Measurements from ENCODE around the gene C3AR1.
A peak's percentile ranks its signal among the peaks of the same experiment; 100 is the strongest.
"Not testable (repeated sequence)": the region's sequence is repeated elsewhere in the genome, so short reads cannot be mapped to it uniquely, and the experiment has no call there.

C3AR1 gene

DNA sequence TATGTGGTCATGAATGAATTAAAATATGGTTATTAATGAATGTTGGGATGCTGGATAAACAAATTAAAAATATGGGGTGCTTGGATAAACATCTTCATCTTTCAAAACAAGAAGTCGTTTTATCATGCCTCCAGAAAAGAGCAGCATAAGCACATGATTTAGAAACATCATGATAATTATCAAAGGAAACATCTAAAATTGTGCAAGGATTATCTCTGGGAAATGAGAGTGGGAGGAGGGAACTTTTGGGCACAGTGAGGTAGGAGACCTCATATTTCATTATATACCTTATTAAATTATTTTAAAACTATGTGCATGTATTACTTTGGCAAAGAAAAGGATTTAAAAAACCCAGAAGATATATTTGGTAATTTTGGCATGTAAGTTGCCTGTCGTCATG is 8.9 kb downstream of the C3AR1 start:
- DNase-seq (ENCODE audit: low read depth): no peak

DNA sequence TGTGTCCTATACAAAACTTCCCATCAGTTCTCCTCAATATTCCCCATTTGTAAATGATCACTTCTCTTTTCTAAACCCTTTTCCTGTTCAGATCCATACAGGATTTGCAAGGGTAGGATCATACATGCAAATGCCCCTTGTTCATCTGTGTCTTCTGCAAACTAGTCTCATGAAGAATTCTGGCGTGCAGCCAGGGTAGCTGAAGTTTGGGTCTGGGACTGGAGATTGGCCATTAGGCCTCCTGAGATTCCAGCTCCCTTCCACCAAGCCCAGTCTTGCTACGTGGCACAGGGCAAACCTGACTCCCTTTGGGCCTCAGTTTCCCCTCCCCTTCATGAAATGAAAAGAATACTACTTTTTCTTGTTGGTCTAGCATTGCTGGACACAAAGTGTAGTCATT is 11.3 kb downstream of the C3AR1 start:
- DNase-seq (ENCODE audit: low read depth): no peak

DNA sequence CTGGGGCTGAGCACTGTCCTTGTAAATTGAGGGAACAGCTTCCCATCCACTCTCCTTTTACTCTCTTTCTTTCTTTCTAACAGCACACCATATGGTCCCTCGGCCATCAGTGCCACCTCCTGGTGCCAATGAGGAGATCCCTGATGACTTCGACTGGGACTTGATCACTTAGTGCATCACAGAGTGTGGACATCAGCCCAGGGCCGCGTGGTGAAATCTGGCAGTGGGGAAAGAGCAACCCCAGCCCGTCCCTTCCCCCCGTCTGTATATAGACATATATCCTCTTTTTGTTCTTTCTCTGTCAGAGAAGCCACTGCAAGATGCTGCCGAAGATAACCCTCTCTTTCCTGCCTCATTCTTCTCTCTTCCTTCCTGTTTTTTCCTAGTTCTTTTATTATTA is 13.5 kb downstream of the C3AR1 start:
- DNase-seq (ENCODE audit: low read depth): no peak

DNA sequence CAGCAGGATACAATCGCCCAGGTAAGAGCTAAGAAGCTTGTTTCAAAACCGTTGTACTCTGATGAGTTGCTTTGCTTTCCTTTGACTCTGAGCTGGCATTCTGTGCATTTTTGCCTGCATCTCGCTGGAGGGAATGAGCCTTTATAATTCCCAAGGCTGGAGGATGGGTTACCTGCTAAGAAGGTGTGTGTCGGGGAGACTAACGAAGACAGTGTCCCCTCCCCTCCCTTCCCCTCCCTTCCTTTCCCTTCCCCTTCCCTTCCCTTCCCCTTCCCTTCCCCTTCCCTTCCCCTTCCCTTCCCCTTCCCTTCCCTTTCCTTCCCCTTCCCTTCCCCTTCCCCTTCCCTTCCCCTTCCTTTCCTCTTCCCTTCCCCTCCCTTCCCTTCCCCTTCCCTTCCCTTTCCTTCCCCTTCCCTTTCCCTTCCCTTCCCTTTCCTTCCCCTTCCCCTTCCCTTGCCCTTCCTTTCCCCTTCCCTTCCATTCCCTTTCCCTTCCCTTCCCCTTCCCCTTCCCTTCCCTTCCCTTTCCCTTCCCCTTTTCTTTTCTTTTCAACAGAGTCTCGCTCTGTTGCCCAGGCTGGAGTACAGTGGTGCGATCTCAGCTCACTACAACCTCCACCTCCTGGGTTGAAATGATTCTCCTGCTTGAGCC is 15.4 kb downstream of the C3AR1 start:
- no peak for DNase-seq (ENCODE audit: low read depth)

DNA sequence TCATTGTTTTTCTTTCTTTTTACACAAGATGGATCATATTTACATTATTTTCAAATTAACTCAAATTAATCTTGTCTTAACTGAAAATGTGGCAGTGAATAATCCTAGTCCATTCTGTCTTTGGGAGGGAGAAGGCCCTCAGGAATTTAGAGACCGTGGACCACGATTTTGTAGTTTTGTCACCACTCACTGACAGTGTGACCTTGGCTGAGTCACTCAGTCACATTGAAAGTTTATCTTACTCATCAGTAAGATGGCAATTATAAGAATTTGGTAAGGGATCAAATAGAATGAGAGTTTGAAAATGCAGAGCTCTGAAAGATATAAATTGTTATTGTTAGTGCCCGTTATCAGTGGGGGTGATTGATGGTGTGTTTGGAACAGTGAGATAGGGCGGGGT is 17.3 kb downstream of the C3AR1 start:
- no peak for DNase-seq (ENCODE audit: low read depth)

DNA sequence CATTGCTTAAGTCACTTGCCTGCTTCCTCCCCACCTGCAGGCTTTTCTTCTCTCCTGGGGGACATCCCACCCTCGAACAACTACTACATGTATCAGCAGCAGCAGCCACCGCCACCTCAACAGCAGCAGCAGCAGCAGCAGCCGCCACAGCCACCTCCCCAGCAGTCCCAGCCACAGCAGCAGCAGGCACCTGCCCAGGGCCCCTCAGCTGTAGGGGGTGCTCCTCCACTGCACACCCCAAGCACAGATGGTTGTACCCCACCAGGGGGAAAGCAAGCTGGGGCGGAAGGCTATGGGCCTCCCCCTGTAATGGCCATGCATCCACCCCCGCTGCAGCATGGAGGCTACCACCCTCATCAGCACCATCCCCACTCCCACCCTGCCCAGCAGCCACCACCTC is 18.3 kb downstream of the C3AR1 start:
- DNase-seq (ENCODE audit: low read depth): no peak

DNA sequence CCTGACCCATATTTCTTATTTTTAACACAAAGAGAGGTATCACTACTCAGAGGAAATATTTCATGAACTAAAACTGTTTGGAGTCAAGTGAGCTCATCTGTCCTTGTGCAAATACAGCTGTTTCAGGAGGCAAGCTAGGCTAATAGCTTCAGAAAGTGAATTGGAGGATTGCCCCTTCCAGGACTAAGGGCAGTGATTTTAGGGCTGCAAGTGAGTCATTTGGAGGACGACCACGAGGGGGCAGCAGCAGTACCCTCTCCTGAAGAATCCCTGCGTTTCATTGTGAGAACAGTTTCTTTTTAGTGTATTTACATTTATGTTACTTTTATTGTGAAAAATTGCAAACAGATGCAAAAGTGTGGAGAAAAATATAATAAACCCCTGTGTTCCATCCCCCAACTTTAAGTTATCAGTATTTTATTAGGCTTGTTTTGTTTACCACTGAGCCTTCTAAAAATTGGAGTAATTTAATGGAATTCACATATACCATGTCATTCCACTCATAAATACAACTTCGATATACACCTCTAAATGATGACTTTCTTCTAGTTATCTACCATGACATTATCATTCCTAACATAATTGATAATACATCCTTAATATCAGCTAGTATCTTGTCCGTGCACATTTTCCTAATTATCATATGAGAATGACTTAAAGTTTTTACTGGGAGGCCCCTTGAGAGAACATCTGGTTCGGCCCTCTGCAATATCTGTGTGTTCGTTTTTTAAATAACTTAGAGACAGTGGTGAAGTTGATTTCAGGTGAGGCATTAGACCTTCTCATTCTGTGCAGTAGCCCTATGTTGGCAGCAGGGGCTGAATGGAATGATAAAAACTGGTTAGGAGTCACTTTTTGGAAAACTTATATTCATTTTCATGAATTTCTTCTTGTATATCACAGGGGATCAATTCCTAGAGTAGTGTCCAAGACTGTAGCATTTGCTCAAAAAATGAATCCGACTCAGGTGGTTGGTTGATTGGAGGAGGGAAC is 19.9 kb downstream of the C3AR1 start:
- peak; percentile 68 for DNase-seq (ENCODE audit: low read depth)

DNA sequence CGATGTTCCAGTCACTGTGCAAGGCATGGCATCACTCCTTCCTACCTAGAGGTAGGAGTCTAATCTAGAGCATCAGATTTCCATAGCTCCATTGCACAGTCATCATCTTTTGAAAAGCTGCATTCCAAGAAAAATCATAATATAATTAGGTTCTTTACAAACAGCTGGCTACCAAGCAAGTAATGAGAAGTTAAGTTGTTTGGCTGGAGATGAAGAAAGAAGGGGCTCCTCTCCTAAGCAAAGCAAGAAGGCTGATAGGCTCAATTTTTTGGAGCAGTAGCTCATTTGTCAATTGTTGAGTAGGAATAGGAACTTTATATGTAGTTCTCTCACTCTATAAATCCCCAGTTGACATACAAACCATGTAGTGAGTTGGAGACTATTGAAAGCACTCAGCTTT is 25.4 kb downstream of the C3AR1 start:
- DNase-seq (ENCODE audit: low read depth): no peak

DNA sequence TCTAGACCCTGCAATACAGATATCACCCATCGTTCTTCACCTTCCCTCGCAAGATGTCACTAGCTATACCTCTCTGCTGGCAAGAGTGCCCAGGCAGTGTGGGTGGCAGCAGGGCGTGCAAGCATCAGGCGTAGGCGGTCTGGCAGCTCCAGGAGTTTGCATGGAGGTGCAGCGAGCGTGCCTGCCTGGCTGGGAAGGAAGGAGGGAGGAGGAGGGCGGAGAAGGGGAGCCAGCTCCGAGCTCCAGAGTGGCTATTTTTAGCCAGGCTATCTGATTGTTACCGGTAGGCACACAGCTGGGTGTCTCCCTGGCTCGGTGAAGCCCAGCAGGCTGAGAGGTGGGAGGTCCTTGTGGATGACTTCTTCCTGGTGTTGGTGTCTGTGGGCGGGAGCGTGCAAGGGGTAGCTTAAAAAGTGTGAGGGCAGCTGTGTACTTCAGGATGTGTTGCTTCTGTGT is 27.5 kb downstream of the C3AR1 start:
- DNase-seq (ENCODE audit: low read depth): no peak

DNA sequence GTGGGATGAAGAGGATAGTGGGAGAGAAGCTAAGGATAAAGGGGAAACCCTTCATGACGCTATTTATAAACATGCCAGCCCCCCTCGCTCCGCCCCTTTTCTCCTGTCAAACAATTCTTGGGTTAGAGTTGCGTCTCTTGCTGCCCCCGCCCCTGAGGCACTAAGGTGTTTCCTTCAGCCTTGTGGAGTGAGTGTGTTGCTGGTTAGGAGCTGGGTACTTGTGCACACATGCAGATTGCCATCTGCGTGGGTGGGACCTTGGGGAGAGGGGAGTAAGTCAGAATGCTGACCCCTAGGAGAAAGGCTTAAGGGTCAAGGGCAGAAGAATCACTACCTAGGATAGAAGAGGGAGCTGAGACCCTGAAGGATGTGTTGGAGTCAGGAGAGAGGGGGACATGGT is 28.2 kb downstream of the C3AR1 start:
- DNase-seq (ENCODE audit: low read depth): no peak

DNA sequence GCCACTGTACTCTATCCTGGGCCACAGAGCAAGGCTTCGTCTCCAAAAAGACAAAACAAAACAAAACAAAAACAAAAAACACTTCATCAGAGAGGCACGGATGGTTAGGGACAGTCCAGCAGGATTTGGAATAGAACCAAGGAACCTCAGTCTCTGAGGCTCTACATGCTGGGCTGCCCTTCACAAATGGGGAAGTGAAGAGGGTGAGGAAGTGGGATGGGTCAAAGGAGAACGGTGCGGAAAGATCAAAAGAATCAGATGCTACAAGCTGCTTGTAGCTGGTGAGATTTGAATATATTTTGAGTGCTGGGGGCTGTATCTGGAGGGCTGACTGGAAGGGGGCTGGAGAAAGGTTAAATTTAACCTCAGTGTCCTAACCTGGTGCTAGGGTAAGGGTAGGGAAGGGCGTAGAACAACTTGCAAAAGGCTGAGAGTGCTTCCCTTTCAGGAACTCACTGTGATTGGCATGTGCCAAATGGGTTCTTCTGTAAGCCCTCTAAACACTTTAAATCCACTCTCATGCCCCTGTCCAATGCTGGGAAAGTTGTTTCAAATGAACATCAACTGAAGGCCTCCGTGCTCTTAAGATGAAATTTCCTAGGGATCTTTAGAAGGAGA is 29.0 kb downstream of the C3AR1 start:
- no peak for DNase-seq (ENCODE audit: low read depth)

DNA sequence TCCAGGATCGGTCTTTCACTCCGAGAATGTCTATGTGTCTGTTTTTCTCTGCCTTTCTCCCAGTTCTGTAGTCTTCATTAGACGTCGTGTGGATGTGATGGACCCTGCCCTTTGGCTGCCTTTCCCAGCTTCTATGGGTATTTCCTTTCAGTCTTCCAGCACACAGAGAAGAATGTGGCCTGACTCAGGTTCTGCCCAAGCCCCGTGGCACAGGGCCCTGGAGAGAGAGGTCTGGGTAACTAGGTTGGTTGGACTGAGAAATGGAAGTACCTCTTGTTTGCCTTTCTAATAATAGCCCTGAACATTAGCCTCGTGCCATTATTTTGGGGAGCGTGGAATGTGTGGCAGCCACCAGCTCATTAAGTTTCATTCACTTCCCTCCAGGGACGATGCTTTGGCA is 29.8 kb downstream of the C3AR1 start:
- DNase-seq (ENCODE audit: low read depth): no peak

DNA sequence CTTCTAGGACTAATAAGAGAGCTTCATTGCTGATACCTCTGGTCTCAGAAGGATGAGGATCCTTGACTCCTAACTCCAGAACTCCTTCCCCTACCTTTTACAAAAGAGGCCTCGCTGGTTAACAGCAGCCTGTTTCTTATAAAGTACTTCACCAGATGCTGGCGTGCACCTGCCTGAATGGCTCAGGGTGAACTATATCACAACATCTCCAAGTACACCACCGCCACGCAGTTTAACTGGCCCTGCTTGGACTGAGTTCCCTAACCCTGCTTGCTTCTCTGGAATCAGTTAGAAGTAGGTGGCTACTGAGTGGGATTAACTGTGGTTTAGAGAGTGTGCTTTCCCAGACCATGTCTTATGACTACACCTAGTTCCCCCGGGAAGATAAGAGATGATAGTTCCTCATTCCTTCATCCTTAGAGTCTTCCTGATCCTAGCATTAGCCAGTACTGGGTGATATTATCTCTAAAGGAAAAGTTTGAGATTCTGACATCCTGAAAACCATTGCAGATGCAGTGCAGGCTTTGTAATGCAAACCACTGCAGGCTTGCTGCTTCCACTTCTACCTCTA is 30.6 kb downstream of the C3AR1 start:
- DNase-seq (ENCODE audit: low read depth): no peak

DNA sequence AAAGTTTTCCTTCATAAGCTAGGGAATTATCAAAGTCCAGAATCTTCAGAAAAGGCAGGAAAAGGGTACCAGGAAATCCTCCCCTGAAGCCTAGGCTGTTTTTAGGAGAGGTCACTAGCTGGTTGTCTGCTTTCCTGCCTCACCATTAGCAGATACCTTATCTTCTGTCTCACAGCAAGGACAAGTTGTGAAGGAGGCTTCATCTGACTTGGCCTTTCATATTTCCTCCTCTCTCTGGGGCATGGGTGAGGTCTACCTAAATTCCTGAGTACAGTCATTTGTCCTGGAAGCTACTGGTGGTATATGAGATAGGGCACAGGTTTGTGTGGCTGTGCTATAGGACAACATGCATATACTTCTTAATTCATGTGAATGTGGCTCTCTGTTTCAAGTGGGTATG is 31.4 kb downstream of the C3AR1 start:
- no peak for DNase-seq (ENCODE audit: low read depth)

DNA sequence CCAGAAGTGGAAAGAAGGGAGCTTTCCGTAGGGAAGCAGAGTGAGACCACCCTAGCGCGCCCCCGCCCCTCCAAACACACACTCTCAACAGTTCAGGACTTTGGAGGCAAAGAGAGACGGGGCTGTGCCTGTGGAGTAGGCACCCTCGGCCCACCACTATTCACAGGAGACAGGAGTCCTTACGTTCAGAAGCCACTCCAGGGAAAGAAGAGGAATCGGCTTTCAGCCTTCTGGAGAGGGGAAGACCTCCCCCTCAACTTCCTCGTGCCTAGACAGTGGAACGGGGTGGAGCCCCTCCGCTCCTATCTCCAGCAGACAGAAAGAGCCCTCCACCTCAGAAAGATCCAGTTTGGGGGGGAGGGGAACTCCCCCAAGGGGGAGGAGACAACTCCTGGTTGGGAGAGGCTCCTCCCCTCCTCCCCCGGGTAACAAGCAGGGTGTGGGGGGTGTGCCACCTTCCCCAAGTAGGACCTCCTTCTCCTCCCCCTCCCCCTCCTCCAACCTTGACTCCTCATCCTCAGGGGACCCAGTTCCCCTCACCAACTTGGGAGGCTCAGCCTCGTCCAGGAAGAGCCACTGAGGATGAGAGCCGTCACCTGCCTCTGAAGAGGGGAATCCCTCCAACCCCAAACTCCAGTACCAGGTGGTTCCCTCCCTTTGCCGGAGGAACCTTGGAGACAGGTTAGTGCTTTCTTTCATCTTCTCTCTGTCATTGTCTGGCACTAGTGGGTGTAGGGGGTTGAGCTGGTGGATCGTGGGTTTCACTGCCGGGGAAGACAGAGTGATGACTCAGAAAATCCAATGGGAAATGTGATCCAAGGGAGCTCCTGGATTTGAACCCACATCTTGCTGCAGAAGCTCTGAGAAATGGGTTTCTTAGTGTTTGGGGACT is 32.8 kb downstream of the C3AR1 start:
- DNase-seq (ENCODE audit: low read depth): peak; percentile 37

DNA sequence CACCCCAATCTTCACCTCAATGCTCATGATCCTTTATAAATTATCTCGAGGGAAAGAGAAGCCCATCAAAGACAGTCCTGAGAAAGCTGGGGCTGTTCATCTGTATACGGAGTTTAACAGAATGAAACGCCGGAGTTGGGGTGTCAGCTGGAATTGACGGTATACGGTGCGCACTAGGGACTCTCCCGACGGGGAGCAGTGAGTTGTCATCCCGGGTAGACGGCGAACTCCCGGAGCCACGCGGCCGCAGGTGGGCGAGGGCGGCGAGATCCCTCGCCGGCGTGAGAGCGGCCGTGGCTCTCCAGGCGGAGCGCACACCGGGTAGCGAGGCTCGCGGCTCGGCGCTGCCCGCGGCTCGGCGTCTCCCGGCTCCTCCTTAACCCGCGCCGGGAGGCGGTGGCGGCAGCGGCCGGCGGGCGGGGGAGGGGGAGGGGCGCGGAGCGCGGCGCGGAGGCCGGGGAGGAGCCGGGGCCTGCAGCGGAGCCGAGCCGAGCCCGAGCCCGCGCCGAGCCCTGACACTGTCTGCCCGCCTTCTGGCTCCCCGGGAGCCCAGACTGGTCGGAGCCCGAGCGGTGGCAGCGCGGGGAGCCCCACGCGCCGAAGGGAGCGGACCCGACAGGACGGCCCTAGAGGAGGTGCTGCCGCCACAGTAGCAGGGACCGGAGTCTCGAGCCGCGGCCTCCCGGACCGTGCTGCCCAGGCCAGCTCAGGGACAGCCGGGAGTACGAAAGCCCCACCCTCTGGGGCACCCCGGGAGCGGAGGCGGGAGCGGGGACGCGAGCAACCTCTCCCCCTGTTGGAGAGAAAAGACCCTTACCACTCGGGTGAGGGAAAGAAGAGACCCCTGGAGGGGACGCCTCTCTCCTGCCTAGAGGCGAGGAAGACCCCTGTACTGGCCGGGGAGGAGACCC is 33.7 kb downstream of the C3AR1 start, which contains the start of gene FOXJ2:
Gene FOXJ2, plus strand, starts transcription at position 475 of the 911 bp plus-strand sequence. CDS start 7,117 bp downstream, outside the sequence.
- peak; percentile 66 for DNase-seq (ENCODE audit: low read depth)

DNA sequence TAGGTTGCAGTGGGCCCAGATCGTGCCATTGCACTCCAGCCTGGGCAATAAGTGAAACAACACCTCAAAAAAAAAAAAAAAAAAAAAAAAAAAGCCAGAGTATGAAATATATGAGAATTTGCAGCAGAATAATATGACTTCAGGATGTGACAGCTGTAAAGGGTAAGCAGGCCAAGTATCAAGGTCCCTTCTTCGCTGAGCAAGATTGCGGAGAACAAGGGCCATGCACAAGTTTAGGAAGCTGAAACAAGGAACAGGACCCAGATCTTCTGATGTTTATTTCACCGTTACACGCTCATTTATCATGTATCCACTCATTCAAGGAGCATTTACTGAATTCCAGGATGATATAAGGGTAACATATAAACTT is 34.3 kb downstream of the C3AR1 start:
- DNase-seq (ENCODE audit: low read depth): no peak

DNA sequence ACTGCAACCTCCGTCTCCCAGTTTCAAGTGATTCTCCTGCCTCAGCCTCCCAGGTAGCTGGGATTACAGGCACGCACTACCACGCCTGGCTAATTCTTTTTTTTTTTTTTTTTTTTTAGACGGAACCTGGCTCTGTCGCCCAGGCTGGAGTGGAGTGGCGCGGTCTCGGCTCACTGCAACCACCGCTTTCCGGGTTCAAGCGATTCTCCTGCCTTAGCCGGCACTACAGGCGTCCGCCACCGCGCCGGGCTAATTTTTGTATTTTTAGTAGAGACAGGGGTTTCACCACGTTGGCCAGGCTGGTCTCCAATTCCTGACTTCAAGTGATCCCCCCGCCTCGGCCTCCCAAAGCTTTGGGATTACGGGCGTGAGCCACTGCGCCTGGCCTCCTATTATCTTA is 35.1 kb downstream of the C3AR1 start:
- not testable (repeated sequence) for DNase-seq (ENCODE audit: low read depth)

DNA sequence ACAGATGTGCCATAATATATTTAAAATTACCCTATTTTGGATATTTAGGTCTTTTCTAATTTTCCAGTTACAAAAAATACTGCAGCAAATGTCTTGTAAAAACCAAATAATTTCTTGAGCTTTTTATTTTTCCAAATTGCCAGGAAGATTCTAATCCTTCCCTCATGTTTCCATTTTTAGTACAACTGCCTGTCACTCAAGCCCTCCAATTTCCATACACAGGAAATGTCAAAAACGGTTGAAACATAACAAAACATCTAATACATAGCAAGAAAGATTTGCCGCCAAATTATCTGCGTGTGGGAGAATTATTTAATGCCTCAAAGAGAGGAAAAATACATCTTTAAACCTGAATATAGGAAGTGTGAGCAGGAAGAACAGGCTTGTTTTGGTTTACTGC is 36.0 kb downstream of the C3AR1 start:
- no peak for DNase-seq (ENCODE audit: low read depth)

DNA sequence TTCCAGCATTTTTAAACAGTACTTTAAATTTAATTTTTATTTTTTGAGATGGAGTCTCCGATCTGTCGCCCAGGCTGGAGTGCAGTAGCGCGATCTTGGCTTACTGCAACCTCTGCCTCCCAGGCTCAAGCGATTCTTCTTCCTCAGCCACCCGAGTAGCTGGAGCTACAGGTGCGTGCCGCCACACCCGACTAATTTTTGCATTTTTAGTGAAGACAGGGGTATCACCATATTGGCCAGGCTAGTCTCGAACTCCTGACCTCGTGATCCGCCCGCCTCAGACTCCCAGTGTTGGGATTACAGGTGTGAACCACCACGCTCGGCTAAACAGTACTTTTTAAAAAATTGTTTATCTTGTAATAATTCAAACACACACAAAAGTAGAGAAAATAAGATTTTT is 37.9 kb downstream of the C3AR1 start:
- DNase-seq (ENCODE audit: low read depth): no peak

Measured in stimulated activated CD8-positive, alpha-beta memory T cell treated with anti-CD3 and anti-CD28 coated beads, Interleukin-4, amount 100 ng/mL, for 24 hours (primary cell).